EH (cell line): Measurements from ENCODE around the gene ADAMTSL2.

Source experiments
- DNase-seq: peaks from one replicate; pipeline ENCODE4 v3.0.0-alpha.2; 2015; ENCODE audit warnings: low read depth

ADAMTSL2 gene

GRCh38 chr9:133518200-133518599 lies 16.3 kb upstream of the ADAMTSL2 start:
- DNase-seq = no peak

GRCh38 chr9:133518706-133519449 lies 15.6 kb upstream of the ADAMTSL2 start:
- no peak for DNase-seq

- DNase-seq = peak; percentile 13
Observed at GRCh38 chr9:133519693-133520092, 14.8 kb upstream of the ADAMTSL2 start.

- no peak for DNase-seq
Observed at GRCh38 chr9:133520121-133520835, 14.2 kb upstream of the ADAMTSL2 start.

- DNase-seq = no peak
Observed at GRCh38 chr9:133521122-133522072, 13.1 kb upstream of the ADAMTSL2 start.

GRCh38 chr9:133522073-133522910 lies 12.2 kb upstream of the ADAMTSL2 start:
- no peak for DNase-seq

- DNase-seq = no peak
Observed at GRCh38 chr9:133523106-133523505, 11.4 kb upstream of the ADAMTSL2 start.

GRCh38 chr9:133524146-133524545 lies 10.4 kb upstream of the ADAMTSL2 start:
- no peak for DNase-seq

- DNase-seq = no peak
Observed at GRCh38 chr9:133524679-133525228, 9.8 kb upstream of the ADAMTSL2 start, which contains the start of gene MYMK. MYMK (minus strand) TSS chr9:133524959; CDS start chr9:133524844, 115 bp downstream.

- DNase-seq = no peak
Observed at GRCh38 chr9:133525677-133526076, 8.8 kb upstream of the ADAMTSL2 start.

GRCh38 chr9:133526721-133527321 lies 7.7 kb upstream of the ADAMTSL2 start:
- DNase-seq = no peak

- no peak for DNase-seq
Observed at GRCh38 chr9:133527444-133527920, 7.0 kb upstream of the ADAMTSL2 start.

GRCh38 chr9:133528001-133528875 lies 6.3 kb upstream of the ADAMTSL2 start:
- no peak for DNase-seq

- DNase-seq = no peak
Observed at GRCh38 chr9:133528876-133529241, 5.6 kb upstream of the ADAMTSL2 start.

- DNase-seq = no peak
Observed at GRCh38 chr9:133529457-133529856, 5.0 kb upstream of the ADAMTSL2 start.

GRCh38 chr9:133529874-133530273 lies 4.6 kb upstream of the ADAMTSL2 start:
- DNase-seq = no peak

GRCh38 chr9:133531293-133531692 lies 3.2 kb upstream of the ADAMTSL2 start:
- no peak for DNase-seq

- peak; percentile 51 for DNase-seq
Observed at GRCh38 chr9:133532937-133533668, 1.4 kb upstream of the ADAMTSL2 start.

GRCh38 chr9:133533857-133534256 lies 647 bp upstream of the ADAMTSL2 start:
- no peak for DNase-seq
